Fibroblast of lung (primary cell): ENCODE results near the gene LRP1.

Experiments
- EZH2 ChIP-seq: IDR thresholded peaks from 2 replicates; pipeline ENCODE4 v1.5.1; 2012; ENCODE audit warnings: low read length, control low read depth, mild to moderate bottlenecking; ENCODE audit errors: missing control alignments
- TF ChIP-seq, protein P1 (sequence below), 2 donors: IDR thresholded peaks in 1 of 2; conservative IDR thresholded peaks in 1 of 2; 1 replicate in 1 of 2; 2 replicates in 1 of 2; pipeline ENCODE4 v1.5.1; 2011 to 2012; ENCODE audit warnings: low read length in 2 of 2, control low read depth in 1 of 2, inconsistent platforms in 1 of 2, low read depth in 1 of 2, mild to moderate bottlenecking in 1 of 2

DNA sequence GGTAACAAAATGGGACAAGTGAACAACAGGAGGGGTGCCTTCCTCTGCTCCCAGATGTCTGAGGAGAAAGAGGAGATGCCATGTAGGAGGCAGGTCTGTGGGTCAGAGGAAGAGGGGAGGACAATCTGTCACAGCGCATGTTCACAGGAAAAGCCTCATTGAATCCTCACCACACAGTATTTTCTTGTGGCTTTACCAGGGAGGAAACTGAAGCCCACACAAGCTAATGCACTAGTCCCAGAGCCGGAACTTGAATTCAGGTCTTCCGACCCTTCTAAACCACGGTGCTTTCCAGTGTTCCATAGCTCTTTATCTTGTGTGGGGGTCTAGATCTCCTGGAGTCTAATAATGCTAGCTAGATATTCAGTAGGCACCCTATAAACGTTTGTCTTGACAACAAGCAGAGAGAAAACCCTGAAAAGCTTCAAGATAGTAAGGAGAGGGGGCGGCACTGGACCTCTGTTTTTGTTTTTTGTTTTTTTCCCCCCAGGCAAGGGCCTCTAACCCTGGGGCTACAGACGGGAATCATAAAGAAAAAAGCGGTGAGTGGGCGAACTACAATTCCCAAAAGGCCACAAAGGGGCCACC lies 100.9 kb downstream of the LRP1 start:
- TF ChIP-seq EZH2 = no peak
- TF ChIP-seq, protein P1, sequence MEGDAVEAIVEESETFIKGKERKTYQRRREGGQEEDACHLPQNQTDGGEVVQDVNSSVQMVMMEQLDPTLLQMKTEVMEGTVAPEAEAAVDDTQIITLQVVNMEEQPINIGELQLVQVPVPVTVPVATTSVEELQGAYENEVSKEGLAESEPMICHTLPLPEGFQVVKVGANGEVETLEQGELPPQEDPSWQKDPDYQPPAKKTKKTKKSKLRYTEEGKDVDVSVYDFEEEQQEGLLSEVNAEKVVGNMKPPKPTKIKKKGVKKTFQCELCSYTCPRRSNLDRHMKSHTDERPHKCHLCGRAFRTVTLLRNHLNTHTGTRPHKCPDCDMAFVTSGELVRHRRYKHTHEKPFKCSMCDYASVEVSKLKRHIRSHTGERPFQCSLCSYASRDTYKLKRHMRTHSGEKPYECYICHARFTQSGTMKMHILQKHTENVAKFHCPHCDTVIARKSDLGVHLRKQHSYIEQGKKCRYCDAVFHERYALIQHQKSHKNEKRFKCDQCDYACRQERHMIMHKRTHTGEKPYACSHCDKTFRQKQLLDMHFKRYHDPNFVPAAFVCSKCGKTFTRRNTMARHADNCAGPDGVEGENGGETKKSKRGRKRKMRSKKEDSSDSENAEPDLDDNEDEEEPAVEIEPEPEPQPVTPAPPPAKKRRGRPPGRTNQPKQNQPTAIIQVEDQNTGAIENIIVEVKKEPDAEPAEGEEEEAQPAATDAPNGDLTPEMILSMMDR (conservative IDR thresholded peaks at IDR 0.05 in 1 of 2, IDR thresholded peaks at IDR 0.05 in 1 of 2; ENCODE audit: low read depth in 1 of 2, low read length in 2 of 2) = no peak
